Measurements from ENCODE around the gene RHOB. TPM values are rescaled to one million over a fixed set of nuclear protein-coding genes. Genes with fewer than 3 reads are reported as not detected.

Gene RHOB
- polyA plus RNA-seq, 1 donor from 2014 or later: 14.0 TPM

- Mint-ChIP-seq H3K4me3 (no peak overlapping the region), H3K4me1 (no peaks in the 10 kb centered on the region), H3K27ac (no peak overlapping the region), H3K9me3 (no peaks in the 10 kb centered on the region), H3K36me3 (peaks cover 2% of the 10 kb centered on the region), H3K27me3 (no peaks in the 10 kb centered on the region)
Measured at GRCh38 chr2:20467789-20468548, 21.1 kb downstream of the RHOB start.

GRCh38 chr2:20468549-20469500, 22.0 kb downstream of the RHOB start:
- Mint-ChIP-seq H3K9me3 (no peaks in the 10 kb centered on the region), H3K36me3 (no peaks in the 10 kb centered on the region), H3K27me3 (no peaks in the 10 kb centered on the region), H3K4me1 (no peaks in the 10 kb centered on the region), H3K27ac (no peak overlapping the region), H3K4me3 (no peak overlapping the region)

GRCh38 chr2:20469595-20469994, 22.7 kb downstream of the RHOB start:
- peaks cover 2% of the 10 kb centered on the region for H3K27me3 Mint-ChIP-seq
- no peaks in the 10 kb centered on the region for H3K4me1 Mint-ChIP-seq
- no peaks in the 10 kb centered on the region for H3K9me3 Mint-ChIP-seq
- no peak overlapping the region for H3K27ac Mint-ChIP-seq
- no peaks in the 10 kb centered on the region for H3K36me3 Mint-ChIP-seq
- H3K4me3 Mint-ChIP-seq: no peak overlapping the region

GRCh38 chr2:20470211-20470610, 23.3 kb downstream of the RHOB start:
- H3K27me3 Mint-ChIP-seq: peaks cover 2% of the 10 kb centered on the region
- H3K9me3 Mint-ChIP-seq: no peaks in the 10 kb centered on the region
- H3K36me3 Mint-ChIP-seq: no peaks in the 10 kb centered on the region
- no peak overlapping the region for H3K4me3 Mint-ChIP-seq
- no peaks in the 10 kb centered on the region for H3K4me1 Mint-ChIP-seq
- H3K27ac Mint-ChIP-seq: no peak overlapping the region

- H3K36me3 Mint-ChIP-seq: no peaks in the 10 kb centered on the region
- H3K27me3 Mint-ChIP-seq: peaks cover 2% of the 10 kb centered on the region
- no peaks in the 10 kb centered on the region for H3K4me1 Mint-ChIP-seq
- no peaks in the 10 kb centered on the region for H3K9me3 Mint-ChIP-seq
- H3K4me3 Mint-ChIP-seq: no peak overlapping the region
- H3K27ac Mint-ChIP-seq: no peak overlapping the region
Measured at GRCh38 chr2:20471148-20471547, 24.3 kb downstream of the RHOB start.

- no peaks in the 10 kb centered on the region for H3K4me1 Mint-ChIP-seq
- H3K36me3 Mint-ChIP-seq: no peaks in the 10 kb centered on the region
- no peaks in the 10 kb centered on the region for H3K9me3 Mint-ChIP-seq
- peaks cover 4% of the 10 kb centered on the region for H3K27me3 Mint-ChIP-seq
- H3K4me3 Mint-ChIP-seq: no peak overlapping the region
- no peak overlapping the region for H3K27ac Mint-ChIP-seq
Measured at GRCh38 chr2:20471902-20472559, 25.2 kb downstream of the RHOB start.

GRCh38 chr2:20472569-20472968, 25.7 kb downstream of the RHOB start:
- Mint-ChIP-seq H3K4me1 (no peaks in the 10 kb centered on the region), H3K27me3 (peaks cover 4% of the 10 kb centered on the region), H3K36me3 (no peaks in the 10 kb centered on the region), H3K4me3 (no peak overlapping the region), H3K9me3 (no peaks in the 10 kb centered on the region), H3K27ac (no peak overlapping the region)

GRCh38 chr2:20473128-20473527, 26.3 kb downstream of the RHOB start:
- peaks cover 0 to under 1% (median 0%) of the 10 kb centered on the region in 3 donors for H3K4me1 Mint-ChIP-seq
- H3K4me3 Mint-ChIP-seq: no peak overlapping the region
- no peaks in the 10 kb centered on the region for H3K9me3 Mint-ChIP-seq
- H3K27me3 Mint-ChIP-seq: peaks cover 4% of the 10 kb centered on the region
- H3K27ac Mint-ChIP-seq: no peak overlapping the region
- H3K36me3 Mint-ChIP-seq: no peaks in the 10 kb centered on the region

- Mint-ChIP-seq H3K27ac (no peak overlapping the region), H3K36me3 (no peaks in the 10 kb centered on the region), H3K27me3 (peaks cover 4% of the 10 kb centered on the region), H3K4me3 (no peak overlapping the region), H3K9me3 (peaks cover 0 to 4% (median 3%) of the 10 kb centered on the region in 3 donors), H3K4me1 (peaks cover 0 to 2% (median 0%) of the 10 kb centered on the region in 3 donors)
Measured at GRCh38 chr2:20474757-20475566, 28.1 kb downstream of the RHOB start.

- Mint-ChIP-seq H3K4me3 (no peak overlapping the region), H3K27me3 (peaks cover 5% of the 10 kb centered on the region), H3K36me3 (no peaks in the 10 kb centered on the region), H3K27ac (no peak overlapping the region), H3K9me3 (peaks cover 0 to 4% (median 3%) of the 10 kb centered on the region in 3 donors), H3K4me1 (peaks cover 0 to 2% (median 0%) of the 10 kb centered on the region in 3 donors)
Measured at GRCh38 chr2:20475567-20475952, 28.7 kb downstream of the RHOB start.

GRCh38 chr2:20476481-20476880, 29.6 kb downstream of the RHOB start:
- no peak overlapping the region for H3K4me3 Mint-ChIP-seq
- peaks cover 5% of the 10 kb centered on the region for H3K27me3 Mint-ChIP-seq
- no peaks in the 10 kb centered on the region for H3K36me3 Mint-ChIP-seq
- no peak overlapping the region for H3K27ac Mint-ChIP-seq
- H3K9me3 Mint-ChIP-seq: peaks cover 0 to 4% (median 3%) of the 10 kb centered on the region in 3 donors
- peaks cover 0 to 2% (median 0%) of the 10 kb centered on the region in 3 donors for H3K4me1 Mint-ChIP-seq

GRCh38 chr2:20476950-20477349, 30.1 kb downstream of the RHOB start:
- H3K4me1 Mint-ChIP-seq: peaks cover 0 to 2% (median 0%) of the 10 kb centered on the region in 3 donors
- peaks cover 0 to 4% (median 3%) of the 10 kb centered on the region in 3 donors for H3K9me3 Mint-ChIP-seq
- H3K36me3 Mint-ChIP-seq: no peaks in the 10 kb centered on the region
- no peak overlapping the region for H3K4me3 Mint-ChIP-seq
- H3K27me3 Mint-ChIP-seq: peaks cover 5% of the 10 kb centered on the region
- H3K27ac Mint-ChIP-seq: no peak overlapping the region

- H3K27ac Mint-ChIP-seq: no peak overlapping the region
Measured at GRCh38 chr2:20478961-20479360, 32.1 kb downstream of the RHOB start.

GRCh38 chr2:20479835-20480234, 33.0 kb downstream of the RHOB start:
- no peak overlapping the region for H3K4me3 Mint-ChIP-seq
- H3K9me3 Mint-ChIP-seq: peaks cover 0 to 4% (median 3%) of the 10 kb centered on the region in 3 donors
- peaks cover 0 to 4% (median 0%) of the 10 kb centered on the region in 3 donors for H3K4me1 Mint-ChIP-seq
- H3K36me3 Mint-ChIP-seq: peaks cover 2% of the 10 kb centered on the region
- H3K27ac Mint-ChIP-seq: no peak overlapping the region
- peaks cover 4% of the 10 kb centered on the region for H3K27me3 Mint-ChIP-seq

More at GRCh38 chr2:20478961-20479360, 32.1 kb downstream of the RHOB start:
- Mint-ChIP-seq H3K9me3 (peaks cover 0 to 4% (median 3%) of the 10 kb centered on the region in 3 donors), H3K27me3 (peaks cover 5% of the 10 kb centered on the region), H3K36me3 (peaks cover 2% of the 10 kb centered on the region), H3K4me1 (peaks cover 0 to 4% (median 0%) of the 10 kb centered on the region in 3 donors), H3K4me3 (no peak overlapping the region)

Data from IgD-negative memory B cell (primary cell).